Epithelial cell of esophagus (primary cell): ENCODE data around the gene ALLC.

Experiments used
- DNase-seq: peaks from one replicate; pipeline ENCODE4 v3.0.0; 2010; ENCODE audit warnings: low read depth
- H3K4me3 ChIP-seq: 2 replicates; pipeline ENCODE4 v1.5.1; 2011; ENCODE audit warnings: mild to moderate bottlenecking, low read length, control low read depth
- TF ChIP-seq, protein P1 (sequence below): IDR thresholded peaks from 2 replicates; pipeline ENCODE4 v1.5.1; 2011; ENCODE audit warnings: low read depth, mild to moderate bottlenecking, low read length, control low read depth, inconsistent platforms; ENCODE audit not compliant: insufficient read depth; ENCODE audit errors: missing control alignments

The ALLC gene

DNA sequence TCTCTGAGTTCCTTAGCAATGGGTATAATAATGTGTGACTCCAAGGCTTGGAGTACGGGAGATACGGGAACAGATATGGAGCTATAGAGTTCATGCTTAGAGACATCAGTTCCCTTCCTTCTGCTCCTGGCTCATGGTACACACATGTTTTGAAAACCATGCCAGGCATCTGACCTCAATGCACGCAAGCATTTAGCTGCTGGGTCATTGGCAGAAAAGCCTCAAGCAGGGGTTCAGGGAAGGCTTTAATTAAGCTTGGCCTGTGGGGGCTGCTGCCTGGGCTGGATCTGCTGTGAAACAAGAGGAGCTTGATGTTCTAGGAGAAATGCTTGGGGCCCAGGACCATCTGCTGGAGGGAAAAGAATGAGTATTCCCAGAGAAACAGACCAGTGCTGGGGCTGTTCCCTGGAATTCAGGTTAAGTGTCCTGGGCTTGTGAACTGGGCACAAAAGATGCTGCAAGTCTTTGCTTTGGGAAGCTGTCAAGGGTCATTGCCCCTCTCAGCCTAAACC, 3.2 kb downstream of the ALLC start:
- no peak overlapping the region for H3K4me3 ChIP-seq
- no peak for DNase-seq

DNA sequence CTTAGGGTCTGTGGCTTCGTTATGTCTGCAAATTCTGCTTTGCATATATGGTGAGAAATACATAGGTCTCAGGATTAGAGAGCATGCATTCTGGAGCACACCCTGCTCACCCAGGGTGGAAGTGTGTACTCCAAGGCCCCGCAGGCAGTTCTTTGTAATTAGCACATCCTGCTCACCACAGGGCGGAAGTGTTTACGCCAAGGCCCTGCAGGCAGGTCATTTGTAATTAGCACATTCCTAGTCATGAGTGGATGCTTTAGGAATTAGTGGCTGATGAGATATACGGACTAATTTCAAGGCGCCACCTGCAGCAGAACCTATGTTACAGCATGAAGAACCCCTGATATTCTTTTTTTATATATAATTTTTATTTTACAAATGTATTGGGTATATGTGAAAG, 4.2 kb downstream of the ALLC start:
- DNase-seq = no peak

More for the DNA sequence above, 3.2 kb downstream of the ALLC start:
- TF ChIP-seq, protein P1, sequence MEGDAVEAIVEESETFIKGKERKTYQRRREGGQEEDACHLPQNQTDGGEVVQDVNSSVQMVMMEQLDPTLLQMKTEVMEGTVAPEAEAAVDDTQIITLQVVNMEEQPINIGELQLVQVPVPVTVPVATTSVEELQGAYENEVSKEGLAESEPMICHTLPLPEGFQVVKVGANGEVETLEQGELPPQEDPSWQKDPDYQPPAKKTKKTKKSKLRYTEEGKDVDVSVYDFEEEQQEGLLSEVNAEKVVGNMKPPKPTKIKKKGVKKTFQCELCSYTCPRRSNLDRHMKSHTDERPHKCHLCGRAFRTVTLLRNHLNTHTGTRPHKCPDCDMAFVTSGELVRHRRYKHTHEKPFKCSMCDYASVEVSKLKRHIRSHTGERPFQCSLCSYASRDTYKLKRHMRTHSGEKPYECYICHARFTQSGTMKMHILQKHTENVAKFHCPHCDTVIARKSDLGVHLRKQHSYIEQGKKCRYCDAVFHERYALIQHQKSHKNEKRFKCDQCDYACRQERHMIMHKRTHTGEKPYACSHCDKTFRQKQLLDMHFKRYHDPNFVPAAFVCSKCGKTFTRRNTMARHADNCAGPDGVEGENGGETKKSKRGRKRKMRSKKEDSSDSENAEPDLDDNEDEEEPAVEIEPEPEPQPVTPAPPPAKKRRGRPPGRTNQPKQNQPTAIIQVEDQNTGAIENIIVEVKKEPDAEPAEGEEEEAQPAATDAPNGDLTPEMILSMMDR = no peak

DNA sequence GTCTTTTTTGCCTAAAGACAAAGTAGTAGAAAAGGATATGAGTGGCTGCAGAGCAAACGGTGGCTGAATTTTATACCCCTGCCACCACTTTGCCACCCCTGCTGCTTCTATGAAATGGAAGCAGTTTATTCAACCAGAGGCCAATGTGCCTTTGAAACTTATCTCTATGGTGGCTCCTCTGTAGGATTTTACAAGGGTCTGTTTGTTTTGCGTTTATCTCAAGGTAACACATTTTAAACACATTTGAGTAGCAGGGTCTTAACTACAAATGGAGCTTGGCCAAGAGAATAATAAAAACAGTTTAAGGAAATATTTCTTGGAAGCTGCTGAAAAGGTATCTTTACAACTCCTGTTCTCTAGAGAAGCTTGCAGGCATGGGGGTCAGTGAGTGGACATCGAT, 6.1 kb downstream of the ALLC start:
- DNase-seq = no peak
- H3K4me3 ChIP-seq = no peak overlapping the region
- TF ChIP-seq, protein P1 = no peak

More for the DNA sequence above, 4.2 kb downstream of the ALLC start:
- no peak overlapping the region for H3K4me3 ChIP-seq
- TF ChIP-seq, protein P1 = no peak

DNA sequence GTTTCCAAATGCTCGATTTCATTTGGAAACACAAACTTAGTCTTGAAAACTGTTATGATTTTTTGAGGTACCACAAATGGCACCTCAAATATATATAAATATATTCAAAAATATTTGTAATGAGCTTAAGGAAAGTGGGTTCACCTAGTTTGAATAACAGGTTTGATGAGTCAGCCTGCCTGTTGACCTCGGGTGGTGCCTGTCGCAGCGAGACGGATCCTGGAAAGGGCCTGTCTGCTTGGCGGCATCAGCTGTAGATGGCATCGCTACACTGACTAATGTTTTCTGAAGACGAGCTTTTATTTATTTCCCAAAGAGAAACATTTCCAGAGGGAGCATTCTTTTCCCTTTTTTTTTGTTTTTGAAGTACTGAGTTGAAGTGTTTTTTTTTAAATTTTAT, 6.9 kb downstream of the ALLC start:
- peak; percentile 39 for DNase-seq
- no peak overlapping the region for H3K4me3 ChIP-seq
- TF ChIP-seq, protein P1 = no peak

DNA sequence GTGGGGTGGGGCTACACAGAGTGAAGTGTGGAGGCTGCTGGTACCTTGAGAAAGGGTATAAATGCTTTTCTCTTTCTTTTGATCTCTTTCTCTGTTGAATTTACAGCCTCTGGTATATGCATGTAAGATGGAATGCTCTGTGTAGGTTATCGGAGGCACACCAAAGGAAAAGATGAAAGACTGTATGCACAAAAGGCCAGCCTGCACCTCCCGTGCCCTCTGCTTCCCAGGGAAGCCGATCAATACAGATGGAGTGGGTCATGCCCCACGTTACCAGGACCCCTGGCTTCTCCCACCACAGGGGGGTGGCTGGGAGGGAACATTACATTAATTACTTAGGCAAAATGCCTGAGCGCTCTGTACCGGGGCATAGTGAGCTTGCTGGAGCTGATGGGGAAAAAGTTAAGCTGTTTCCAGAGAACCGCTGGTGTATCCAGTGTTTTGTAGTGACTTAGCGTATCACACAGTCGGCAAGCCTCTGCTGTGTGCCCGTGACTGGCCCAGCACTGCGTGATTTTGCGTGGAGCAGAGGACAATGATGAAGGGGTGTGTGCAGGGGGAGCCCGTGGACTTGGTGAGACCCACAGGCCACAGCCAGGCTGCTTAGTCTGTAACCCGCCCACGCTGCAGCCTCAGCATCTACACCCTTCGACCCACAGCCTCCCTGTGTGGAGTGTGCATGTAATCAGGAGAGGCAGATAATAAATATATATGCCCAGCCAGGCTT, 8.0 kb downstream of the ALLC start:
- no peak overlapping the region for H3K4me3 ChIP-seq
- TF ChIP-seq, protein P1 = no peak
- DNase-seq = no peak

DNA sequence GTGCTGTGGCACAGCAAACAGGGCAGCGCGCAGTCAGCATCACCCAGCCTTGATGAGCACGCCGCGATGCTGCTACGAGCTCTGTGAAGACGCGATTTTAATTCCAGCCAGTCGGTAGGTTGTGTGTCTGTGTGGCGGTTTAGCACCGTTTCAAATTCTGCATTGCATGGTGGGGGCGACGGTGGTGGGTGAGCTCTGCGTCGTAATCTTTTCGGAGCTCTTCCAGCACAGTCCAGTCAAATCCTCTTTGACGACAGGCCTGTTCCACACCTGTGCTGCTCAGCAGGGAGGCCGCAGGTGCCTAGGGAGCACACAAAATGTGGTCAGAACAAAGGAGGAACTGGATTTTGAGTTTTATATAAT, 8.6 kb downstream of the ALLC start:
- TF ChIP-seq, protein P1 = no peak
- no peak overlapping the region for H3K4me3 ChIP-seq
- no peak for DNase-seq

DNA sequence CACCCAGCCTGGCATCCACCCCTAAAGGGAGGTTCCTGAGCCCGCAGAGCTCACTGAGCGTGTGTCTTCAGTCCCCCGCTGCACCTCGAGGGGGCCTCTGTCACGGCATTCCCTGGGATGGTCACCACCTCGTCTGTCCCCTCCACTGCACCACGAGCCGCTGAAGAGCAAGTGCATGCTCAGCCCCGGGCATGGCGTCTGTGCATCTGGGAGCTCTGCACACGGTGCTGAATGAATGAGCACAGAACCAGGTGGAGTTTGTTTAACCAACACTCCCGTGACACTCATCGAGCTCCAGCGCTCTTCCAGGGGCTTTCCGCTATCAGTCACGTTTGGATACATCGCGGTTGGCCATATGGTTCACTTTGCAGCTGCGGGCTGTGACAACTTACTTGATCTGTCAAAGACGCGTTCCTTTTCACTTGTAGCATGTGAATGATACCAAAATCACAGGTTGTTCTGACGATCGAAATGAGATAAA, 9.2 kb downstream of the ALLC start:
- no peak for DNase-seq
- TF ChIP-seq, protein P1 = no peak
- no peak overlapping the region for H3K4me3 ChIP-seq
